Adipose tissue (tissue), 3 donors: Measurements from ENCODE around the gene CLSTN2. TPM values are rescaled to one million over a fixed set of nuclear protein-coding genes. Genes with fewer than 3 reads are reported as not detected.

Source experiments
- H3K27ac ChIP-seq: one replicate; pipeline ENCODE4 v1.5.1; 2013; ENCODE audit warnings: low read depth, low read length
- WGBS, 3 donors: extraction: QIAGEN DNeasy Blood & Tissue Kit; methylation state at CpG; one replicate each; pipeline ENCODE4 v1.1.7; 2013; 5-methylcytosine and 5-hydroxymethylcytosine counted together
- polyA plus RNA-seq, 3 donors: library from polyadenylated mRNA; stranded (reverse); fragments of 200-250 nt; gene quantifications; one replicate each; pipeline ENCODE4 v1.2.3, GENCODE V29; 2013
- donor health status: healthy with polysubstance abuse.
- donor health status: Bipolar disorder and iron deficiency.
- donor health status: healthy.

Gene CLSTN2
- polyA plus RNA-seq, 3 donors, result 1.3 to 11.8 (median 5.6) TPM

DNA sequence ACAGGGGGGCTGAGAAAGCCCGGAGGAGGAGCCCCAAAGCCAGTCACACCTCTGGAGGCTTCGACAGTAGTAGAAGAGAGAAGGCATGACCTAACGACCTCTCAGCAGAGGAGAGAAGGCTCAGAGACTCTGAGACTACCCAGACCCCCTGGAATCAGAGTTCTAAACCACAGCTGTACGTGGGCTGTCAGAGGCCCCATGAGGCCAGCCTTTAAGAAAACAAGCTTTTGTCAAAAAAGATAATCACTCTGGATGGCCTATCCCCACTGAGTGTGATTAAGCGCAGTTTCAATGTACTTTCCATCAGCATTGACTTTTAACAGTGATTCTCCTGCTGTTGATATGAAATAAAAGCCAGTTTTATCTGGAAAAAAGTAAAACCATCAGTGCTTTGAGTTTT, 330.3 kb downstream of the CLSTN2 start:
- H3K27ac ChIP-seq, result no peak overlapping the region
- 63 to 68% (median 64%) methylated on average over 5 of the region's 5 CpGs for WGBS, 3 donors

DNA sequence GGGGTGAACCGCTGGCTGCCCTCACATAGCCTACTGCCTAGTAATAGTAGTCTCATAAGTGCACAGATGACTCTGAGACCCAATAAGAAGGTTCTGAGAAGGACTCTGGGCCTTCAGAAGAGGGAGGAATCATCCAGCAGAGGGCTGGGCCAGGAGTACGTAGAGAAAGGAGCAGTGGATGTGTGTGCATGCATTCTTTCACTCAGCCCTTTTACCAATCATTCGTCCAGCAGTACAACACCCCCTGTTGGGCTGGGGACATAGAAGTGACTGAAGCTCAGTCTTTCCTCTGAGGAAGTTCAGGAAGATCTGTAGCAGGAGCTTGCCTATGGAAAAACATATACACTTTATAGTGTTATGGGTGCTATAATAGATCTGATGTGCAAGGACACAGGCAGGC, 333.1 kb downstream of the CLSTN2 start:
- 80 to 92% (median 85%) methylated on average over 3 of the region's 3 CpGs for whole genome bisulfite sequencing, 3 donors
- no peak overlapping the region for H3K27ac ChIP-seq

DNA sequence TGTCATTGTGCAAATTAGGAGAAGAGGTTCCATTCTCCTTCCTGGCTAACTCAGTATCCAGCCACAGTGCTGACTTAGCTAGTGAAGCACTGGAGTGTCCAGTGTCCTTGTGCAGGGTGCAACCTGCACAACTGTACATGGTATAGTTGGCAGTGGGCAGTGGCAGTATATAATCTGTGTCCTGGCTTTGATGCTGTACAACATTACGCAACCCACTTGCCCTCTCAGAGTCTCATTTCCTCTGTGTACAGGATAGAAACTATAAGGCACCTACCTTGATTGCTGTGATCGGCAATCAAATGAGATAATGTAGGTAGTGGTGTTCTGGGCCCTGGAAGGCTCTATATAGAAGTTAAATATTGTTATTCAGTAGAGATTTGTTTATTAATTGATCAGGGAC, 333.6 kb downstream of the CLSTN2 start:
- WGBS, 3 donors, result 93 to 95% (median 94%) methylated on average over 2 of the region's 2 CpGs

DNA sequence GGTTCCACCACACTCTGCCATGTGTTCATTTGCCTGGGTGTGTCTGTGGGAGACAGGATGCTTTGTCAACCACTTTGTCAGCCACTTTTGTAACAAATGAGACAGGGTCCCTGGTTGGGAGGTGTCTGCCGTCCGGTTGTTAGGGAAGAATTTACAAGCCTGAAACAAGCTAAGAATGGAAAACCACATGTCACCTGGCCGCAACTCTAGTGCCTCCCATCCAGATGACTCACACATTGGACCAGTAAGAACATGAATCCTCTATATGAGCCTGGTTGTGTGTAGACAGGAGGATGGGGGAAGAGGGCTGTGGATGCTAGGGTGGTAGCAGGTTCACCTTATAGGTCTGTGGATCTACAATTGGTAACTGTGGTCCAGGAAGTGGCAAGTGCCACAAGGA, 335.3 kb downstream of the CLSTN2 start:
- H3K27ac ChIP-seq, result no peak overlapping the region
- 94% methylated on average over 3 of the region's 3 CpGs for WGBS, 3 donors

More for the DNA sequence above, 333.6 kb downstream of the CLSTN2 start:
- no peak overlapping the region for H3K27ac ChIP-seq

- no peak overlapping the region for H3K27ac ChIP-seq
- 62 to 70% (median 68%) methylated on average over 5 of the region's 5 CpGs for WGBS, 3 donors
These were observed 338.7 kb downstream of the CLSTN2 start for GRCh38 chr3:140273542-140274195.

- WGBS, 3 donors, result 71 to 84% (median 81%) methylated on average over 5 of the region's 5 CpGs
- no peak overlapping the region for H3K27ac ChIP-seq
These were observed 339.4 kb downstream of the CLSTN2 start for GRCh38 chr3:140274429-140274828.

- WGBS, 3 donors, result 48 to 59% (median 55%) methylated on average over 3 of the region's 3 CpGs
- H3K27ac ChIP-seq, result no peak overlapping the region
These were observed 341.7 kb downstream of the CLSTN2 start for GRCh38 chr3:140276703-140277102.

DNA sequence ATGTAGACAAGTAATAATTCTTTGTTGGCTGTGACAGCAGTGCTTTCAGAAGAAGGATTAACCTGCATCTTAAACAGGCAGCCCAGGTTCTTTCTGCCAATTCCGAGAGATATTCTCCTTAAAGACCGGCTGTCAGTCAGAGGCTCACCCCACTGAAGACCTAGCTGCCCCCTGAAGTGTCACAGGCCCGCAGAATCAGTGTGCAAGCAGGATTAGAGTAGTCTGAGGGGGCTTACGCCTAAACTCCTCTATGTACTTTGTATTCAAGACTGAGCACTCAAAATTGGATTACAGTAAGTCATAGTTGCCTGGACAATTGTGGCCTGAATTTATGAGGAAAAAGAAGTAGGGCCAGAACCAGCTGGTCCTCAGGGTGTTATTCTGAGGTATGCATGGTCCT, 342.9 kb downstream of the CLSTN2 start:
- WGBS, 3 donors, result 84 to 86% (median 86%) methylated on average over 4 of the region's 4 CpGs
- no peak overlapping the region for H3K27ac ChIP-seq

- H3K27ac ChIP-seq, result no peak overlapping the region
- 89 to 90% (median 90%) methylated on average over 3 of the region's 3 CpGs for WGBS, 3 donors
These were observed 349.4 kb downstream of the CLSTN2 start for GRCh38 chr3:140284372-140284771.

DNA sequence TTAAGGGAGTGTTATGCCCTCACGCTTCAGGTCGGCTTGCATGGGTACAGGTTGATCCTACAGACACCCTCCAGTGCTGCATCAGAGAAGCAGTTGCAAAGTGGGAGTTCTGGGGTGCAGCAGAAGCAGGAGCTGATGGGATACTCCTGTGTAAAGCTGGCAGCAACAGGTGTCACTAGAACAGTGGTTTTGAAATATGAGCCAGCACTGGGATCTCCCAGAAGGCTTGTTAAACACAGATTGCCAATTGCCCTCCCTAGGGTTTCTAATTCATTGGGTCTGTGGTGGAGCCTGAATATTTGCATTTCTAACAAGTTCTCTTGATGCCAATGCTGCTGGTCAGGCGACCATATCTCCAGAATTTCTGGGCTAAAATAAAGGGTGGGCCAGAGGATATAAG, 350.4 kb downstream of the CLSTN2 start:
- no peak overlapping the region for H3K27ac ChIP-seq
- WGBS, 3 donors, result 53 to 60% (median 55%) methylated on average over 3 of the region's 3 CpGs

DNA sequence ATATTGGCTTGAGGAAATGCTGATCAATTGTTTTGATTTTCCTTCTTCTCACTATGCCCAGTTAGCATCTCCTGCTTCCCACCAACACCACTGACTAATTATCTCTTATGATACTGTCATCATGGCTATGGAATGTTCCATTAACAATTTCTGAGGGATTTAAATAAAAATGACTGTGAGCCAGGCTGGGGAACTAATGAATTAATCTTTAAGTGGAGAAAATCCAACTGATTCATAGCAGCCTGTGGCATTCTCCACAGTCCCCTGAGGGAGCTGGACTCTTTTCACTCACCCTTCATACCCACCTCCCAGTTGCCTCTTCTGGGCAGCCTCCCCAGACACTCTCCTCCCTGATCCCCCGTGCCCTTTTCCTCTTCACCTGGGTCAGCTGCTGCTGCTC, 353.6 kb downstream of the CLSTN2 start:
- 50 to 75% (median 50%) methylated on average over 1 of the region's 1 CpG for WGBS, 3 donors
- no peak overlapping the region for H3K27ac ChIP-seq

- WGBS, 3 donors, result 53 to 64% (median 55%) methylated on average over 2 of the region's 2 CpGs
- H3K27ac ChIP-seq, result no peak overlapping the region
These were observed 355.1 kb downstream of the CLSTN2 start for GRCh38 chr3:140290105-140290504.

DNA sequence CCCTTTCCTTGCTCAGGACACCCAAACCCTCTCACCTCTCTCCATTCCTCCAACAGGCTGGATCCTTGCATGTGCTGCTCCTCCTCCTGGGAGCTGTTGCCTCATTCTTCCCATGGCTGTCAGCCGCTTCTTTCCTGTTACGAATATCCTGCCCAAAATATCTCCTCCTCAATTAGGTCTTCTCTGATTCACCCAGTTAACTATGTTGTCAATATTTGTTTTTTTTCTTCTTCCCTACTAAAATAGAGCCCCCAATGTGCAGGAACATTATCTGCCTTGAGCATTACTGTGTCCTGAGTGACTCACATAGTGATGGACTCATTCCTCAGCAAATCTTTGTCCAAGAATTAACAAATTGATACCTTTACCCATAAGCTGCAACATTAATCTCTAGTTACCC, 357.2 kb downstream of the CLSTN2 start:
- no peak overlapping the region for H3K27ac ChIP-seq
- WGBS, 3 donors, result 59 to 94% (median 65%) methylated on average over 2 of the region's 2 CpGs

- no peak overlapping the region for H3K27ac ChIP-seq
- 52 to 75% (median 63%) methylated on average over 4 of the region's 4 CpGs for WGBS, 3 donors
These were observed 357.7 kb downstream of the CLSTN2 start for GRCh38 chr3:140292684-140293083.

DNA sequence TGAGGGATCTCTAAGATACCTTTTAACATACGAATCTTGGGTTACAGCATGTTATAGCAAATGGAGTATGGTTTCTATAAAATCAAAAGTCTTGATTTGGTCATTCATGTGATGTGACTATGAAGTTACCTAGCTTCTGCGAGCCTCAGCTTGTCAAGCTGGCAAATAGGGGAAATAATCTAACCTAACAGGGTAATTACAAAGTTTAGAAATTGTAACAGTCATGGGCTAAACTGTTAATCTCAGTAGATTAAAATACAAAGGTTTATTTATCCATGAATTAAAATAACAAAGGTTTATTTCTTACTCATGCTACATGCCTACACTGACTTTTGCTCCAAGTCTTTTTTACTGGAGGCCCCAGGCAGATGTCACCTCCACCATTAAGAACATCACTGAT, 359.1 kb downstream of the CLSTN2 start:
- no peak overlapping the region for H3K27ac ChIP-seq
- WGBS, 3 donors, result 80 to 88% (median 87%) methylated on average over 2 of the region's 2 CpGs

GRCh38 chr3:140296796-140297352, 361.9 kb downstream of the CLSTN2 start:
- WGBS, 3 donors, result 23 to 64% (median 61%) methylated on average over 3 of the region's 3 CpGs
- no peak overlapping the region for H3K27ac ChIP-seq

GRCh38 chr3:140298043-140298442, 363.1 kb downstream of the CLSTN2 start:
- no peak overlapping the region for H3K27ac ChIP-seq
- WGBS, 3 donors, result 93 to 100% (median 95%) methylated on average over 1 of the region's 1 CpG

- 72 to 91% (median 77%) methylated on average over 2 of the region's 2 CpGs for WGBS, 3 donors
- H3K27ac ChIP-seq, result no peak overlapping the region
These were observed 363.6 kb downstream of the CLSTN2 start for GRCh38 chr3:140298569-140299070.

- 88 to 96% (median 92%) methylated on average over 2 of the region's 2 CpGs for WGBS, 3 donors
- no peak overlapping the region for H3K27ac ChIP-seq
These were observed 368.9 kb downstream of the CLSTN2 start for GRCh38 chr3:140303875-140304274.

GRCh38 chr3:140308535-140308934, 373.6 kb downstream of the CLSTN2 start:
- WGBS, 3 donors, result 72 to 73% (median 73%) methylated on average over 2 of the region's 2 CpGs
- no peak overlapping the region for H3K27ac ChIP-seq
